OCI-LY1 (cell line): ENCODE results near the gene SULF2.

ENCODE experiments used
- H2AFZ ChIP-seq: fragments of 200-600 bp; sonication (generic), shearing (Covaris generic); 2 replicates; pipeline ENCODE4 v1.6.0; 2014; ENCODE audit warnings: antibody characterized with exemption, mild to moderate bottlenecking, low read length
- H3F3A ChIP-seq: fragments of 200-600 bp; sonication (generic), shearing (Covaris generic); 2 replicates; pipeline ENCODE4 v1.6.0; 2014; ENCODE audit warnings: mild to moderate bottlenecking, antibody characterized with exemption, low read length, moderate library complexity; ENCODE audit not compliant: insufficient read depth
- H3K27ac ChIP-seq: fragments of 200-600 bp; sonication (generic); 2 replicates; pipeline ENCODE4 v1.5.1; 2014; ENCODE audit warnings: low read length, mixed run types, mild to moderate bottlenecking, low read depth; ENCODE audit not compliant: poor library complexity, severe bottlenecking
- H3K27me3 ChIP-seq: fragments of 200-600 bp; sonication (generic); 2 replicates; pipeline ENCODE4 v1.6.0; 2014; ENCODE audit warnings: antibody characterized with exemption, mild to moderate bottlenecking, low read length, moderate library complexity; ENCODE audit not compliant: insufficient read depth
- H3K36me3 ChIP-seq: fragments of 200-600 bp; sonication (generic); 2 replicates; pipeline ENCODE4 v1.6.1; 2014; ENCODE audit warnings: mild to moderate bottlenecking, antibody characterized with exemption, low read length, moderate library complexity, mixed read lengths; ENCODE audit not compliant: insufficient read depth
- H3K4me1 ChIP-seq: fragments of 200-600 bp; sonication (generic); 2 replicates; pipeline ENCODE4 v1.5.1; 2014; ENCODE audit warnings: mild to moderate bottlenecking, low read length, moderate library complexity; ENCODE audit not compliant: insufficient read depth, severe bottlenecking
- H3K4me2 ChIP-seq: fragments of 200-600 bp; sonication (generic), shearing (Covaris generic); 2 replicates; pipeline ENCODE4 v1.6.1; 2014; ENCODE audit warnings: low read length
- H3K4me3 ChIP-seq: fragments of 200-600 bp; sonication (generic); 2 replicates; pipeline ENCODE4 v1.5.1; 2014; ENCODE audit warnings: low read length, low read depth, mild to moderate bottlenecking, mixed read lengths; ENCODE audit not compliant: poor library complexity, severe bottlenecking
- H3K79me2 ChIP-seq: fragments of 200-600 bp; shearing (Covaris generic); 2 replicates; pipeline ENCODE4 v1.6.1; 2016; ENCODE audit warnings: mixed run types, low read length, mixed read lengths; ENCODE audit not compliant: insufficient read depth
- H3K9ac ChIP-seq: fragments of 200-600 bp; sonication (generic), shearing (Covaris generic); 2 replicates; pipeline ENCODE4 v1.6.1; 2014; ENCODE audit warnings: mild to moderate bottlenecking, low read length, mixed read lengths
- H3K9me2 ChIP-seq: fragments of 200-600 bp; sonication (generic), shearing (Covaris generic); 2 replicates; pipeline ENCODE4 v1.6.1; 2014; ENCODE audit warnings: low read depth, mild to moderate bottlenecking, low read length, mixed read lengths
- H3K9me3 ChIP-seq: fragments of 200-600 bp; shearing (Covaris generic); 2 replicates; pipeline ENCODE4 v1.6.1; 2014; ENCODE audit warnings: low read length, mixed read lengths
- H4K20me1 ChIP-seq: fragments of 200-600 bp; sonication (generic), shearing (Covaris generic); 2 replicates; pipeline ENCODE4 v1.6.0; 2016; ENCODE audit warnings: mild to moderate bottlenecking, low read length; ENCODE audit not compliant: insufficient read depth
- CTCF ChIP-seq: fragments of 200-600 bp; sonication (generic), shearing (Covaris generic); IDR thresholded peaks from 2 replicates; pipeline ENCODE4 v1.5.1; 2017; ENCODE audit warnings: mild to moderate bottlenecking, antibody characterized with exemption, low read length, moderate library complexity, mixed read lengths
- EZH2 ChIP-seq: fragments of 200-600 bp; sonication (generic), shearing (Covaris generic); IDR thresholded peaks from 2 replicates; pipeline ENCODE4 v1.8.0; 2017; ENCODE audit warnings: borderline replicate concordance, mixed run types, mild to moderate bottlenecking, antibody characterized with exemption, low read length, moderate library complexity, mixed read lengths

The SULF2 gene

GRCh38 chr20:47718398-47718797, 66.9 kb downstream of the SULF2 start:
- TF ChIP-seq CTCF (no peak), EZH2 (no peak)
- no peak overlapping the region for H3K4me2 ChIP-seq
- H3K79me2 ChIP-seq = no peaks in the 10 kb centered on the region
- H3K4me1 ChIP-seq = no peaks in the 10 kb centered on the region
- no peaks in the 10 kb centered on the region for H3K36me3 ChIP-seq
- H3K9me3 ChIP-seq = no peaks in the 10 kb centered on the region
- H4K20me1 ChIP-seq = no peaks in the 10 kb centered on the region
- H3K9ac ChIP-seq = no peak overlapping the region
- no peak overlapping the region for H2AFZ ChIP-seq
- H3K27ac ChIP-seq = no peak overlapping the region
- no peaks in the 10 kb centered on the region; the same call in 1 of the 2 replicates for H3K27me3 ChIP-seq
- H3K4me3 ChIP-seq = no peak overlapping the region
- no peaks in the 10 kb centered on the region for H3F3A ChIP-seq
- no peaks in the 10 kb centered on the region for H3K9me2 ChIP-seq

- Histone ChIP-seq H3K4me2 (no peak overlapping the region), H3K4me1 (no peaks in the 10 kb centered on the region), H3K27ac (no peak overlapping the region), H3K79me2 (no peaks in the 10 kb centered on the region), H2AFZ (no peak overlapping the region), H3K9ac (no peak overlapping the region), H3K27me3 (no peaks in the 10 kb centered on the region; the same call in 1 of the 2 replicates), H3F3A (no peaks in the 10 kb centered on the region), H3K9me3 (no peaks in the 10 kb centered on the region), H3K36me3 (no peaks in the 10 kb centered on the region), H4K20me1 (no peaks in the 10 kb centered on the region), H3K4me3 (no peak overlapping the region), H3K9me2 (no peaks in the 10 kb centered on the region)
- TF ChIP-seq EZH2 (no peak), CTCF (no peak)
Measured at GRCh38 chr20:47717421-47717820, 67.9 kb downstream of the SULF2 start.

GRCh38 chr20:47713878-47714450, 71.3 kb downstream of the SULF2 start:
- Histone ChIP-seq H4K20me1 (no peaks in the 10 kb centered on the region), H3K27me3 (0 out of 2 replicates have a peak, but pooled peaks cover 4% of the 10 kb centered on the region), H2AFZ (no peak overlapping the region), H3F3A (no peaks in the 10 kb centered on the region), H3K27ac (no peak overlapping the region), H3K4me1 (no peaks in the 10 kb centered on the region), H3K9ac (no peak overlapping the region), H3K9me2 (no peaks in the 10 kb centered on the region), H3K79me2 (no peaks in the 10 kb centered on the region), H3K4me3 (no peak overlapping the region), H3K4me2 (no peak overlapping the region), H3K36me3 (no peaks in the 10 kb centered on the region), H3K9me3 (no peaks in the 10 kb centered on the region)
- TF ChIP-seq EZH2 (no peak), CTCF (no peak)
